Measurements from ENCODE around the gene GIGYF2.
"Not testable (repeated sequence)": the region's sequence is repeated elsewhere in the genome, so short reads cannot be mapped to it uniquely, and the experiment has no call there.

GIGYF2 gene

GRCh38 chr2:232897598-232898408, 200.7 kb downstream of the GIGYF2 start:
- DNase-seq, result no peak

- no peak for DNase-seq
These were observed 201.7 kb downstream of the GIGYF2 start for GRCh38 chr2:232898592-232899543.

GRCh38 chr2:232900811-232901735, 203.9 kb downstream of the GIGYF2 start:
- DNase-seq, result no peak

GRCh38 chr2:232901736-232902578, 204.8 kb downstream of the GIGYF2 start:
- DNase-seq, result no peak

GRCh38 chr2:232903989-232904388, 206.9 kb downstream of the GIGYF2 start:
- no peak for DNase-seq

- not testable (repeated sequence) for DNase-seq
These were observed 210.0 kb downstream of the GIGYF2 start for GRCh38 chr2:232906867-232907717.

- DNase-seq, result not testable (repeated sequence)
These were observed 210.6 kb downstream of the GIGYF2 start for GRCh38 chr2:232907718-232908085.

GRCh38 chr2:232908695-232909094, 211.6 kb downstream of the GIGYF2 start:
- no peak for DNase-seq

Data from hematopoietic multipotent progenitor cell treated with erythropoietin and hydrocortisone succinate and interleukin-3 and kit ligand, for 6 days (in vitro differentiated cells).